Retinal pigment epithelial cell (primary cell): Measurements from ENCODE around the gene STAT2.

ENCODE experiments used
- DNase-seq: peaks from one replicate; pipeline ENCODE4 v3.0.0-alpha.2; 2010; ENCODE audit warnings: low read depth
- H3K4me3 ChIP-seq: 2 replicates; pipeline ENCODE4 v1.5.1; 2011; ENCODE audit warnings: mild to moderate bottlenecking, low read length, control low read depth, moderate library complexity
- TF ChIP-seq, protein P1 (sequence below): conservative IDR thresholded peaks from 2 replicates; pipeline ENCODE4 v1.5.1; 2011; ENCODE audit warnings: low read depth, low read length, control low read depth, inconsistent platforms

The STAT2 gene

DNA sequence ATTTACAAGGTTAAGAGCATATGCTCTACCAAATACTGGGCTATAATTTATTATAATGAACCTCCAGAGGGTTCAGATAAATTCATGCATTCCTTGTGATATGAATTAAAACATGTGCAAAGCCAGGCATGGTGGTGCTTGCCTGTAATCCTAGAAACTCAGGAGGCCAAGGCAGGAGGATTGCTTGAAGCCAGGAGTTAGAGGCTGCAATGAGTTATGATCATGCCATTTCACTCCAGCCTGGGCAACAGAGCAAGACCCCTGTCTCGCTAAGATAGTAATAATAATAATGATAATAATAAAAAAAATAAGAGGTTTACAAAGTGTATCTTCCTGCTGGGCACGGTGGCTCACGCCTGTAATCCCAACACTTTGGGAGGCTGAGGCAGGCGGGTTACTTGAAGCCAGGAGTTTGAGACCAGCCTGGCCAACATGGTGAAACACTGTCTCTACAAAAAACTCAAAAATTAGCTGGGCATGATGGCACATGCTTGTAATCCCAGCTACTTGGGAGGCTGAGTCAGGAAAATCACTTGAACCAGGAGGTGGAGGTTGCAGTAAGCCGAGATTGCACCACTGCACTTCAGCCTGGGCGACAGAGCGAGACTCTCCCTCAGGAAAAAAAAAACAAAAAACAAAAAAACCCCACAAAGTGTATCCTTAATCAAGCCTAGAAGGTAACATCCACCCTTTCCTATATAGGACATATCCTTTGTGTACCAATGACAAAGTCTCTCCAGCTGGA, 52.5 kb downstream of the STAT2 start:
- no peak for DNase-seq
- no peak overlapping the region for H3K4me3 ChIP-seq
- TF ChIP-seq, protein P1, sequence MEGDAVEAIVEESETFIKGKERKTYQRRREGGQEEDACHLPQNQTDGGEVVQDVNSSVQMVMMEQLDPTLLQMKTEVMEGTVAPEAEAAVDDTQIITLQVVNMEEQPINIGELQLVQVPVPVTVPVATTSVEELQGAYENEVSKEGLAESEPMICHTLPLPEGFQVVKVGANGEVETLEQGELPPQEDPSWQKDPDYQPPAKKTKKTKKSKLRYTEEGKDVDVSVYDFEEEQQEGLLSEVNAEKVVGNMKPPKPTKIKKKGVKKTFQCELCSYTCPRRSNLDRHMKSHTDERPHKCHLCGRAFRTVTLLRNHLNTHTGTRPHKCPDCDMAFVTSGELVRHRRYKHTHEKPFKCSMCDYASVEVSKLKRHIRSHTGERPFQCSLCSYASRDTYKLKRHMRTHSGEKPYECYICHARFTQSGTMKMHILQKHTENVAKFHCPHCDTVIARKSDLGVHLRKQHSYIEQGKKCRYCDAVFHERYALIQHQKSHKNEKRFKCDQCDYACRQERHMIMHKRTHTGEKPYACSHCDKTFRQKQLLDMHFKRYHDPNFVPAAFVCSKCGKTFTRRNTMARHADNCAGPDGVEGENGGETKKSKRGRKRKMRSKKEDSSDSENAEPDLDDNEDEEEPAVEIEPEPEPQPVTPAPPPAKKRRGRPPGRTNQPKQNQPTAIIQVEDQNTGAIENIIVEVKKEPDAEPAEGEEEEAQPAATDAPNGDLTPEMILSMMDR, result no peak

DNA sequence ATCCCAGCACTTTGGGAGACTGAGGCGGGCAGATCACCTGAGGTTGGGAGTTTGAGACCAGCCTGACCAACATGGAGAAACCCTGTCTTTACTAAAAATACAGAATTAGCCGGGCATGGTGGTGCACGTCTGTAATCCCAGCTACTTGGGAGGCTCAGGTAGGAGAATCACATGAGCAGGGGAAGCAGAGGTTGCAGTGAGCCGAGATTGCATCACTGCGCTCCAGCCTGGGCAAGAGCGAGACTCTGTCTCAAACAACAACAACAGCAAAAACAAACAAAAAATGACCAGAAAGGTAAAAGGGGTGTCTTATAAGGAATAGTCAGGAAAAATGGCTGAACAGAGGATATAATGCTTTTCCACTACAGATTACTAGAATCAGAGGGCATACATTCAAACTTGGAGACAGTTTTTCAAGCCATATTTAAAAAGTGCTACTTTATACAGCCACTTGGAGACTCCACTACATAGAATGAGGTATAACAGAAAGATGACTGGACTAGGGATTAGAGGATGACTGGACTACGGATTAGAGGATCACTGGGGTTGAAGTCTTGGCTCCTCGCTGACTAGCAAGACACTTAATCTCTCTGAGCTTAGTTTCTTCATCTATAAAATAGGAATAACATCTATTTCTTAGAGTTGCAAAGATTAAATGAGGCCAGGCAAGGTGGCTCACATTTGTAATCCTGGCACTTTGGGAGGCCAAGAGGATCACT, 54.9 kb downstream of the STAT2 start:
- no peak overlapping the region for H3K4me3 ChIP-seq
- no peak for DNase-seq
- TF ChIP-seq, protein P1, result no peak

DNA sequence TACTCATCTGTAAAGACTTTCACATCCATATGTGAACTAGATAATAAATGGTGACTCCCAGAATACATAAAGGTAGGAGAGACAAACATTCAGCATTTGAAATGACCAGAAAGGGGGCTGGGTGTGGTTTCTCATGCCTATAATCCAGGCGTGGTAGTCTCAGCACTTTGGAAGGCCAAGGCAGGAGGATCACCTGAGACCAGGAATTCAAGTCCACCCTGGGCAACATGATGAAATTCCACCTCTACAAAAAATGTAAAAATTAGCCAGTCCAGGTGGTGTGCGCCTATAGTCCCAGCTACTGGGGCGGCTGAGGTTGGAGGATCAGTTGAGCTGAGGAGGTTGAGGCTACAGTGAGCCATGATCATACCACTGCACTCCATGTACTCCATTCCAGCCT, 55.6 kb downstream of the STAT2 start:
- TF ChIP-seq, protein P1, result no peak
- no peak overlapping the region for H3K4me3 ChIP-seq
- DNase-seq, result no peak

DNA sequence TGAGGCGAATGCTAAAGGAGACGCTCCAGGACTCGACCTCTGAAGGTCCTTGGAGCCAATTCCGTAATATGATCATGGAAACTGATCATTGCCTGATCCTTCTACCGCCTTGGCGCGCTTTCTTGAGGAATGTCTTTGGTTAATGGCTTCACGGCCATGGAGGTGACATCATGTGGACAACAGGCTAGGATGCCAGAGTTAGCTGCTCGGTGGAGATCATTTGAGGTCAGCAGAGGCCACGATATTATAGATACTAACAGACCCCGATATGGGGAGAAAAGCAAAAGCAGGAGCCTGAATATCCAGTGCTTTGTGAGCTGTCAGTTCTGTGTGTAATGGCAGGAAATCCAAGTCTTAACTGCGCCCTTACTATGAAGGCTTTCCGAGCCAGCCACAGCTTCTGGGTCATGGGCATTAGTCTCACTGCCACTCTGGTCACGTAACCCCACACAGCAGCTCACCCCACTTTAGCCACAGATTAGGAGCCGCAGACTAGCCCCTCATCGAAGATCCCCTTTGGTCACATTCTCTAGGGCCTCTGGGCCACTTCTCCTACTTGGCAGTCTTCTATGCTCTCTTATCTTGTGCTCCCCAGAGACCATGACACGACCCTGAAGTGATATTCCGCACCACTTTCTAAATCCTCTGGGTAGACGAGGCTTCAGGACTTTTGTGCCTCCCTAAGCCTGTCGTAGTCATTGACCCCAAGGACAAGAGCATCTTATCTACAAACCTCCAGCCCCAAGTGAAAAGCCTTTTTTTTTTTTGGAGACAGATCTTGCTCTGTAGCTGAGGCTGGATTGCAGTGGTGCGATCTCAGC, 59.1 kb downstream of the STAT2 start:
- DNase-seq, result no peak
- TF ChIP-seq, protein P1, result no peak
- H3K4me3 ChIP-seq, result peak overlapping the region; percentile 59

DNA sequence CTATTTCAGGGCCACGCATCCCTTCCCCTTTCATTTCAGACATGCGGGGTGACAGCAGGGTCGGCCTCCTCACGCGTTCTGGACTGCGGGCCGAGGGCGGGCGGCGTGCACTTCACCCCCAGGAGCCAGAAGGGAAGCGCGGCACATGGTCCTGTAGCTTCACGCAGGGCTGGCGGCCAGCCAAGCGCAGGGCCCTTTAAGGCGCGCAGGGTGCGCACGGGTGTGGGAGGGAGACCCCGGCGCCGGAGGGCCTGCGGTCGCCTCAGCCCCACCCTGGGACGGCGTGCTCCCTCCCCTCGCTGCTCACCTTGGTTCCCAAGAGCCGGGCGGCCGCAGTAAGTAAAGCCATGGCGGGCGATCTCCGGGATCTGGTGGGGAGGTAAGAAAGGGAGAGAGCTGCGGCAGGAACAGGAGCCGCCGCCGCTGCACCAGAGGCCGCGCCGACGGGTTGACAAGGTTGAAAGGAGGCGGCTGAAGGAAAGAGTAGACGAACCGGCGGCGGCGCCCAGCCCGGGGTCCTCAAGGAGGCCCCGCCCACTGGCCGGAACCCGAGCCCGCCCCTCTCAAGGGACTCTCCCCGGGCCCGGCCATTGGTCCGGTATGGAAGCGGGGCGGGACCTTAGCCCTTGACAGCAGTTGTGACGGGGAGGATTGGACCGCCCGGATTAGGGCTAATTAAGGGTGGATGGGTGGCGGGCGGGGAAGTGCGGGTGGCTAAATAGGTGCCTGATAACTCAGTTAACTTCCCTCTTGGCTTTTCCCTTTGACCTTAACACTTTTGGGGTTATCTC, 59.9 kb downstream of the STAT2 start, which contains the start of gene CS:
Gene CS (minus strand): TSS at position 478 of the 791 bp plus-strand sequence. CDS start 129 bp downstream, at position 349.
- DNase-seq, result peak; percentile 92
- TF ChIP-seq, protein P1, result no peak
- peak within 1 kb of the TSS; percentile 78 for H3K4me3 ChIP-seq

DNA sequence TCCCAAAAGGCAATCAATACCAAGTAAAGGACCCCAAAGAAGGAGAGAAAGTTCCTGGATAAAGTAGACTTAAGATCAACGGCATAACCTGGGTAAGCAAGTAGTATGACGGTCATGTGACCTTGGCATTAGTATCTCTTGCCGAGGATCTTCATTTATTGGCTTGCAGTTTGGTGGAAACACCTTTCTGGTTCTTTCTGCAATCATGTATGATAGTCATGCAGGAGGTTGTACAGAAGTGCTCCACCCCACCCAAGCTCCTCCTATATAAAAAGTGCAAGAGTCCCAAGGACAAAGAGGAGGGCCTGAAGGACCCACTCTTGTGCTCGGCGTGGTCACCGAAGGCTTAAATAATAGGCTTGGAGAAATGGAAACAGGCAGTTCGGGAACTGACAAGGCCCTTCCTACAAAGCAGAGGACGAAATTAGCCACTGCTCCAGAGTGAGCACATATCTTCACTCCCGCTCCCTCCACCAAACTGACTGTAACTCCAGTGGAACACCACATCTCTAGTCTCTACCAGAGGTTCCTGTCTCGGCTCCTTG, 60.5 kb downstream of the STAT2 start:
- H3K4me3 ChIP-seq, result peak overlapping the region; percentile 78
- TF ChIP-seq, protein P1, result no peak

More for the DNA sequence above, 60.5 kb downstream of the STAT2 start:
- DNase-seq, result peak; percentile 7
